GM12878 (cell line): ENCODE data around the gene CD79A. TPM values are rescaled to one million over a fixed set of nuclear protein-coding genes. Genes with fewer than 3 reads are reported as not detected.

Source experiments
- ATAC-seq: fragments of 200-7000 bp; cut with Tn5 transposase; 3 replicates; pipeline ENCODE4 v1.9.1; 2020; ENCODE audit warnings: mild to moderate bottlenecking, moderate library complexity
- BruUV-seq: library from RNA; stranded (reverse); fragments of 400-500 nt; replicated peaks from 2 replicates; lab custom pipeline; 2021; lab: Mats Ljungman, UMichigan
- CTCF ChIA-PET: fragments of 300-600 bp; sonication (Branson Sonifier 250); formaldehyde crosslinking; extraction: SDS; loops from one replicate; lab custom pipeline; 2021; ENCODE audit warnings: inconsistent platforms; lab: Yijun Ruan, JAX
- POLR2A ChIA-PET: fragments of 350-600 bp; formaldehyde crosslinking; extraction: SDS; loops from one replicate; lab custom pipeline; 2021; ENCODE audit warnings: inconsistent platforms; lab: Charles Lee
- RAD21 ChIA-PET: fragments of 300-600 bp; sonication (Branson Sonifier 250); formaldehyde crosslinking; loops from one replicate; lab custom pipeline; 2023; ENCODE audit warnings: antibody characterized with exemption; ENCODE audit not compliant: unreplicated experiment; lab: Charles Lee
- SMC1A ChIA-PET: fragments of 300-600 bp; sonication (Branson Sonifier 250); formaldehyde crosslinking; loops from one replicate; lab custom pipeline; 2023; ENCODE audit not compliant: unreplicated experiment, uncharacterized antibody; lab: Charles Lee
- DNase-seq: peaks from one replicate; pipeline ENCODE4 v3.0.0-alpha.2; 2011; ENCODE audit warnings: low read depth, low spot score
- FAIRE-seq: peaks from 3 replicates; lab custom pipeline; 2011; peaks lifted over from hg19 to GRCh38; lab: Jason Lieb, UNC
- H2AFZ ChIP-seq: 2 replicates; pipeline ENCODE4 v1.6.0; 2011; ENCODE audit warnings: low read depth, low read length, control low read depth; ENCODE audit not compliant: control insufficient read depth
- H3K27ac ChIP-seq: 2 replicates; pipeline ENCODE4 v1.5.1; 2011; ENCODE audit warnings: control low read depth; ENCODE audit not compliant: control insufficient read depth, insufficient read depth
- H3K27me3 ChIP-seq, 2 experiments: replicated peaks in 1 of 2; 2 replicates each; pipeline versions ENCODE4 v1.6.0 to v1.6.1; 2011; ENCODE audit warnings: low read length in 1 of 2; ENCODE audit not compliant: control insufficient read depth in 2 of 2, insufficient read depth in 2 of 2
- H3K36me3 ChIP-seq, 2 experiments: 2 replicates each; pipeline ENCODE4 v1.5.1; 2011; ENCODE audit warnings: low read length in 1 of 2; ENCODE audit not compliant: control insufficient read depth in 2 of 2, insufficient read depth in 2 of 2
- H3K4me1 ChIP-seq: 2 replicates; pipeline ENCODE4 v1.6.1; 2011; ENCODE audit warnings: mild to moderate bottlenecking, low read length, moderate library complexity, mixed read lengths; ENCODE audit not compliant: control insufficient read depth, insufficient read depth
- H3K4me2 ChIP-seq: 2 replicates; pipeline ENCODE4 v1.6.0; 2011; ENCODE audit warnings: control low read depth; ENCODE audit not compliant: control insufficient read depth, insufficient read depth
- H3K4me3 ChIP-seq: fragments of 200-600 bp; sonication (generic); 2 replicates; pipeline ENCODE4 v1.5.1; 2016
- H3K79me2 ChIP-seq: 2 replicates; pipeline ENCODE4 v1.6.0; 2011; ENCODE audit warnings: low read length; ENCODE audit not compliant: control insufficient read depth, insufficient read depth
- H3K9ac ChIP-seq: 2 replicates; pipeline ENCODE4 v1.8.0; 2011; ENCODE audit warnings: low read length, control low read depth, mixed read lengths; ENCODE audit not compliant: control insufficient read depth, insufficient read depth
- H3K9me3 ChIP-seq: replicated peaks from 3 replicates; pipeline ENCODE4 v1.5.1; 2011; ENCODE audit warnings: mild to moderate bottlenecking, low read length; ENCODE audit not compliant: control insufficient read depth, insufficient read depth
- H4K20me1 ChIP-seq: 2 replicates; pipeline ENCODE4 v1.6.0; 2011; ENCODE audit not compliant: control insufficient read depth, insufficient read depth
- EGR1 ChIP-seq, 2 experiments: IDR thresholded peaks; 1 replicate in 1 of 2; 2 replicates in 1 of 2; pipeline ENCODE4 v1.6.1; 2011 to 2012; ENCODE audit warnings: low read depth in 2 of 2, low read length in 2 of 2, borderline replicate concordance in 1 of 2, mild to moderate bottlenecking in 1 of 2, moderate library complexity in 1 of 2
- FOS ChIP-seq: IDR thresholded peaks from 3 replicates; pipeline ENCODE4 v1.6.1; 2011; ENCODE audit warnings: borderline replicate concordance; ENCODE audit not compliant: insufficient read length; ENCODE audit errors: extremely low read depth
- IRF3 ChIP-seq: fragments of 450-650 bp; IDR thresholded peaks from 2 replicates; pipeline ENCODE4 v1.6.1; 2014; ENCODE audit warnings: mild to moderate bottlenecking
- NKRF ChIP-seq: fragments of 450-650 bp; conservative IDR thresholded peaks from 2 replicates; pipeline ENCODE4 v1.6.1; 2017; ENCODE audit warnings: mild to moderate bottlenecking, moderate library complexity
- ZNF24 ChIP-seq: fragments of 450-650 bp; IDR thresholded peaks from 2 replicates; pipeline ENCODE4 v1.6.1; 2017; ENCODE audit warnings: antibody characterized with exemption, mild to moderate bottlenecking
- WGBS: methylation state at CpG from one replicate; pipeline ENCODE4 v1.1.6; 2016; ENCODE audit warnings: low lambda C conversion rate; ENCODE audit not compliant: insufficient replicate concordance, insufficient coverage; ENCODE audit errors: missing lambda C conversion rate; 5-methylcytosine and 5-hydroxymethylcytosine counted together
- in situ Hi-C: fragments of 300-500 bp; cut with MboI; formaldehyde crosslinking; loops from 9 replicates; pipeline ENCODE4 v1.14.3; 2018; ENCODE audit warnings: mixed read lengths
- intact Hi-C: fragments of 100-400 bp; cut with micrococcal nuclease; formaldehyde crosslinking; loops from one replicate; pipeline ENCODE4 v1.14.2; 2022; ENCODE audit not compliant: unreplicated experiment
- polyA plus RNA-seq, 11 experiments: library from polyadenylated mRNA; depleted of rRNA in 4 of 11; unstranded in 6 of 11; stranded (reverse) in 5 of 11; fragments of >200 nt; fragmentation: Nextera tagmentation in 4 of 11; fragmentation: Illumina TruSeq in 1 of 11; extraction: Ambion mirVana in 4 of 11; extraction: Trizol in 1 of 11; gene quantifications; 1 replicate in 1 of 11; 2 replicates in 10 of 11; pipeline versions ENCODE4 v1.2.1 to v1.2.3, GENCODE V29; 2011 to 2016; ENCODE audit warnings: inconsistent platforms in 2 of 11, missing spikeins in 2 of 11, low read depth in 1 of 11
- total RNA-seq, 4 experiments: library from RNA; depleted of rRNA in 3 of 4; stranded (reverse); fragments of >200 nt in 3 of 4; fragmentation: Illumina TruSeq in 1 of 4; extraction: Trizol in 1 of 4; gene quantifications; 2 replicates each; pipeline versions ENCODE4 v1.2.1 to v1.2.3, GENCODE V29; 2013 to 2021

Gene CD79A
- total and polyA plus RNA-seq, 10 of the 15 experiments (the other 5 are each of a cell fraction or from before 2014, with no cell fraction given): 38.8 to 414 (median 282) TPM

GRCh38 chr19:41909706-41910105 lies 32.6 kb downstream of the CD79A start:
- no peak overlapping the region for H3K4me3 ChIP-seq
- in situ Hi-C loops: no loop called here
- H3K9me3 ChIP-seq: no peaks in the 10 kb centered on the region
- no peak overlapping the region for H3K9ac ChIP-seq
- ATAC-seq (no peak), FAIRE-seq (no peak), DNase-seq (no peak)
- intact Hi-C loops: no loop called here
- H3K36me3 ChIP-seq: peaks cover 6 to 17% of the 10 kb centered on the region in 2 experiments; a peak in 3 of 4 replicates
- no peaks in the 10 kb centered on the region for H3K79me2 ChIP-seq
- ChIA-PET RAD21 (no interaction called here), POLR2A (interaction anchor here (0.6 to 0.9 kb wide), 2 partner anchors 9 to 15 kb away, joined by 3 read pairs; no protein-coding TSS in a partner anchor), SMC1A (no interaction called here), CTCF (no interaction called here)
- 82% methylated on average over 13 of the region's 13 CpGs for WGBS
- BruUV-seq: no TSS peak
- H3K4me2 ChIP-seq: no peak overlapping the region
- peaks cover 6% of the 10 kb centered on the region; the same call in 1 of the 2 replicates for H4K20me1 ChIP-seq
- no peak overlapping the region for H3K27ac ChIP-seq
- H3K4me1 ChIP-seq: no peaks in the 10 kb centered on the region
- no peaks in the 10 kb centered on the region; a peak in 2 of 4 replicates for H3K27me3 ChIP-seq
- H2AFZ ChIP-seq: no peak overlapping the region
- TF ChIP-seq IRF3 (no peak), ZNF24 (no peak), FOS (no peak), EGR1 (IDR thresholded peaks at IDR 0.05; ENCODE audit: borderline replicate concordance in 1 of 2, low read depth in 2 of 2, low read length in 2 of 2) (no peak), NKRF (no peak)
